A673 (cell line): ENCODE measurements around the gene RERE. TPM values are rescaled to one million over a fixed set of nuclear protein-coding genes. Genes with fewer than 3 reads are reported as not detected.

Experiments
- BruUV-seq: library from RNA; stranded (reverse); fragments of 400-500 nt; replicated peaks from 2 replicates; lab custom pipeline; 2021; lab: Mats Ljungman, UMichigan
- CTCF ChIA-PET: fragments of 300-600 bp; sonication (Branson Sonifier 250); formaldehyde crosslinking; loops from one replicate; lab custom pipeline; 2022; ENCODE audit warnings: antibody characterized with exemption; lab: Charles Lee
- POLR2A ChIA-PET: fragments of 300-600 bp; sonication (Branson Sonifier 250); formaldehyde crosslinking; loops from one replicate; lab custom pipeline; 2022; ENCODE audit warnings: antibody characterized with exemption; ENCODE audit not compliant: low non-redundant PET; lab: Charles Lee
- DNase-seq: peaks from one replicate; pipeline ENCODE4 v3.0.0-alpha.2; 2015; ENCODE audit warnings: low spot score
- H3K27ac ChIP-seq: fragments of 200-600 bp; sonication (generic); 2 replicates; pipeline ENCODE4 v1.5.1; 2016; ENCODE audit warnings: mixed run types, low read depth, mild to moderate bottlenecking, mixed read lengths, antibody characterized with exemption, low read length; ENCODE audit not compliant: poor library complexity, severe bottlenecking
- H3K27me3 ChIP-seq: fragments of 200-600 bp; sonication (generic); replicated peaks from 2 replicates; pipeline ENCODE4 v1.6.1; 2017; ENCODE audit warnings: mixed run types, low read depth, mild to moderate bottlenecking, mixed read lengths, antibody characterized with exemption, low read length; ENCODE audit not compliant: insufficient read depth, poor library complexity
- H3K36me3 ChIP-seq: fragments of 200-600 bp; sonication (generic); 2 replicates; pipeline ENCODE4 v1.6.1; 2016; ENCODE audit warnings: mixed run types, mild to moderate bottlenecking, mixed read lengths, antibody characterized with exemption, low read length; ENCODE audit not compliant: insufficient read depth, poor library complexity, severe bottlenecking
- H3K4me1 ChIP-seq: fragments of 200-600 bp; sonication (generic); 2 replicates; pipeline ENCODE4 v1.6.1; 2017; ENCODE audit warnings: mixed run types, mild to moderate bottlenecking, mixed read lengths, antibody characterized with exemption, low read length; ENCODE audit not compliant: insufficient read depth, poor library complexity, severe bottlenecking
- H3K4me3 ChIP-seq: fragments of 200-600 bp; sonication (generic); 2 replicates; pipeline ENCODE4 v1.5.1; 2016; ENCODE audit warnings: low read depth, mixed run types, mild to moderate bottlenecking, mixed read lengths, low read length; ENCODE audit not compliant: poor library complexity, severe bottlenecking
- H3K9me3 ChIP-seq: fragments of 200-600 bp; sonication (generic); 2 replicates; pipeline ENCODE4 v1.6.1; 2016; ENCODE audit warnings: mixed run types, low read depth, mild to moderate bottlenecking, mixed read lengths, antibody characterized with exemption, low read length; ENCODE audit not compliant: poor library complexity, severe bottlenecking
- CTCF ChIP-seq: fragments of 300-800, 200-600 bp; sonication (generic); conservative IDR thresholded peaks from 2 replicates; pipeline ENCODE4 v1.5.1; 2017; ENCODE audit warnings: low read depth, mild to moderate bottlenecking, antibody characterized with exemption, low read length, moderate library complexity, mixed read lengths
- EZH2 ChIP-seq: fragments of 200-600 bp; sonication (generic); IDR thresholded peaks from 2 replicates; pipeline ENCODE4 v1.6.1; 2017; ENCODE audit warnings: borderline replicate concordance, low read depth, mild to moderate bottlenecking, mixed read lengths, antibody characterized with exemption, low read length; ENCODE audit not compliant: poor library complexity, severe bottlenecking
- intact Hi-C: fragments of 100-400 bp; cut with micrococcal nuclease; formaldehyde crosslinking; loops from one replicate; pipeline ENCODE4 v1.10.0; 2022; ENCODE audit not compliant: unreplicated experiment
- total RNA-seq: library from RNA; stranded (reverse); gene quantifications from 2 replicates; pipeline ENCODE4 v1.2.3, GENCODE V29; 2021

Gene RERE
- total RNA-seq, 1 experiment from 2014 or later: 188 TPM

- Histone ChIP-seq H3K9me3 (no peaks in the 10 kb centered on the region), H3K4me1 (peaks cover 11% of the 10 kb centered on the region), H3K27me3 (no peaks in the 10 kb centered on the region), H3K36me3 (no peaks in the 10 kb centered on the region), H3K4me3 (no peak overlapping the region), H3K27ac (no peak overlapping the region)
- ChIA-PET POLR2A (no interaction called here), CTCF (no interaction called here)
- BruUV-seq: no TSS peak
- no peak for DNase-seq
- intact Hi-C loops: no loop called here
- TF ChIP-seq EZH2 (no peak), CTCF (no peak)
Observed at GRCh38 chr1:8339203-8339600, 478.2 kb downstream of the RERE start.

GRCh38 chr1:8338526-8339202 is 478.8 kb downstream of the RERE start:
- TF ChIP-seq CTCF (no peak), EZH2 (no peak)
- no peaks in the 10 kb centered on the region for H3K27me3 ChIP-seq
- peaks cover 7% of the 10 kb centered on the region for H3K4me1 ChIP-seq
- ChIA-PET CTCF (no interaction called here), POLR2A (no interaction called here)
- DNase-seq: no peak
- no peak overlapping the region for H3K27ac ChIP-seq
- H3K4me3 ChIP-seq: no peak overlapping the region
- no peaks in the 10 kb centered on the region for H3K36me3 ChIP-seq
- intact Hi-C loops: no loop called here
- no peaks in the 10 kb centered on the region for H3K9me3 ChIP-seq
- BruUV-seq: no TSS peak

GRCh38 chr1:8337776-8338525 is 479.5 kb downstream of the RERE start:
- POLR2A ChIA-PET: no interaction called here
- Histone ChIP-seq H3K9me3 (no peaks in the 10 kb centered on the region), H3K27me3 (no peaks in the 10 kb centered on the region), H3K36me3 (no peaks in the 10 kb centered on the region), H3K27ac (no peak overlapping the region), H3K4me3 (no peak overlapping the region), H3K4me1 (peaks cover 1% of the 10 kb centered on the region)
- no peak for DNase-seq
- intact Hi-C loops: no loop called here
- BruUV-seq: no TSS peak
- CTCF ChIA-PET: no interaction called here
- TF ChIP-seq EZH2: no peak
- TF ChIP-seq CTCF: no peak
